Right lobe of liver (tissue), 4 donors: ENCODE measurements around the gene AP3D1.

Experiments used
- POLR2A ChIP-seq: fragments of 450-650 bp; IDR thresholded peaks from one replicate; pipeline ENCODE4 v1.6.1; 2017; ENCODE audit warnings: antibody characterized with exemption, mild to moderate bottlenecking
- TF ChIP-seq, protein P1 (sequence below), 4 donors: fragments of 200-600 bp in 3 of 4; fragments of 450-650 bp in 1 of 4; IDR thresholded peaks; one replicate each; pipeline versions ENCODE4 v1.5.1 to v1.8.0; 2016 to 2022; ENCODE audit warnings: antibody characterized with exemption in 4 of 4, mild to moderate bottlenecking in 2 of 4
- donor health status: DM: no; HTN: no; CAD: no.
- donor health status: DM: no; HTN: no; CAD: no.
- donor health status: DM: no; HTN: yes; CAD: no.

DNA sequence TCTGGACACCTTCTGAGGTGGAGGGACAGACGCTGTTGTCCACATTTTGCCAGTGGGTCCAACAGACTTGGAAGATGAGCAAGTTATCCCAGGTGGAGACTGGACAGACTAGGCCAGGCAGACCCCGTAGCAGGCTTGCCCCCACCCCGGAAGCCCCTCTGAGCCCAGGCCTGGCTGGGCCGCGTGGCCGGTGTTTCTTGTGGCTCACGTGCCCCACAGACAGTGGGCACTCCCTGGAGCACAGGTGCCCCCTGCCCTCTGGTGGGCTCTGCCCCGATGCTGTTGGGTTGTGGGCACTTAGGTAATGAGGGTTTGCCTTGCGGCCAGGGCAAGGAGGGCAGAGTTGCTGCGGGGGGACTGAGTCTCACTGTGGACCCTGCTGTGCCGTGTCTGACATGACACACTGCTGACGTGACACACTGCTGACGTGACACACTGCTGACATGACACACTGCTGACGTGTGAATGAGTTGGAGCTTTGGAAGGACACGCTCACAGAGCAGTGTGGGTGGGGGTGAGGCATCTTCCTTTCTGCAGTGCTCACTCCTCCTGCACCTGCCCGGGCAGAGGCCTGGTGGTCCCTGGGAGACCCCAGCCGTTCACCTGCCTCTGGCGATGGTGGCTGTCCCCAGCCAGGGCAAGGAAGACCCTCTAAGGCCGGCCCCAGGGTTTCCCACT is 37.5 kb upstream of the AP3D1 start:
- TF ChIP-seq, protein P1, sequence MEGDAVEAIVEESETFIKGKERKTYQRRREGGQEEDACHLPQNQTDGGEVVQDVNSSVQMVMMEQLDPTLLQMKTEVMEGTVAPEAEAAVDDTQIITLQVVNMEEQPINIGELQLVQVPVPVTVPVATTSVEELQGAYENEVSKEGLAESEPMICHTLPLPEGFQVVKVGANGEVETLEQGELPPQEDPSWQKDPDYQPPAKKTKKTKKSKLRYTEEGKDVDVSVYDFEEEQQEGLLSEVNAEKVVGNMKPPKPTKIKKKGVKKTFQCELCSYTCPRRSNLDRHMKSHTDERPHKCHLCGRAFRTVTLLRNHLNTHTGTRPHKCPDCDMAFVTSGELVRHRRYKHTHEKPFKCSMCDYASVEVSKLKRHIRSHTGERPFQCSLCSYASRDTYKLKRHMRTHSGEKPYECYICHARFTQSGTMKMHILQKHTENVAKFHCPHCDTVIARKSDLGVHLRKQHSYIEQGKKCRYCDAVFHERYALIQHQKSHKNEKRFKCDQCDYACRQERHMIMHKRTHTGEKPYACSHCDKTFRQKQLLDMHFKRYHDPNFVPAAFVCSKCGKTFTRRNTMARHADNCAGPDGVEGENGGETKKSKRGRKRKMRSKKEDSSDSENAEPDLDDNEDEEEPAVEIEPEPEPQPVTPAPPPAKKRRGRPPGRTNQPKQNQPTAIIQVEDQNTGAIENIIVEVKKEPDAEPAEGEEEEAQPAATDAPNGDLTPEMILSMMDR (IDR thresholded peaks at IDR 0.05): no peak
- TF ChIP-seq POLR2A: no peak
